B cell (primary cell): ENCODE measurements around the gene RPL13. TPM values are rescaled to one million over a fixed set of nuclear protein-coding genes. Genes with fewer than 3 reads are reported as not detected.

ENCODE experiments used
- ATAC-seq: fragments of 200-7000 bp; cut with Tn5 transposase; one replicate; pipeline ENCODE4 v1.10.0; 2021; ENCODE audit warnings: low read depth, mild to moderate bottlenecking, moderate number of reproducible peaks, moderate library complexity
- CTCF ChIA-PET: fragments of 350-600 bp; sonication (Branson Sonifier 250); formaldehyde crosslinking; loops from one replicate; lab custom pipeline; 2021; ENCODE audit warnings: antibody characterized with exemption, inconsistent platforms; lab: Charles Lee
- POLR2A ChIA-PET: fragments of 350-600 bp; sonication (Branson Sonifier 250); formaldehyde crosslinking; loops from one replicate; lab custom pipeline; 2021; ENCODE audit warnings: antibody characterized with exemption; lab: Charles Lee
- DNase-seq: peaks from one replicate; pipeline ENCODE4 v3.0.0; 2013
- H2AFZ ChIP-seq: 2 replicates; pipeline ENCODE4 v1.6.1; 2012; ENCODE audit warnings: mild to moderate bottlenecking, low read depth, low read length; ENCODE audit not compliant: insufficient read depth, poor library complexity, severe bottlenecking
- H3K27ac ChIP-seq, 2 donors: 1 replicate in 1 of 2; 2 replicates in 1 of 2; pipeline ENCODE4 v1.5.1; 2012 to 2013; ENCODE audit warnings: low read length in 2 of 2, mild to moderate bottlenecking in 2 of 2, moderate library complexity in 1 of 2
- H3K27me3 ChIP-seq, 4 experiments: fragments of 200-600 bp in 1 of 4; sonication (generic) in 1 of 4; replicated peaks in 1 of 4; 1 replicate in 2 of 4; 2 replicates in 2 of 4; pipeline versions ENCODE4 v1.6.1 to v1.7.0; 2013 to 2016; ENCODE audit warnings: low read length in 3 of 4, mild to moderate bottlenecking in 2 of 4, mixed read lengths in 1 of 4, moderate library complexity in 1 of 4; ENCODE audit not compliant: insufficient read depth in 4 of 4, control insufficient read depth in 3 of 4; ENCODE audit errors: control extremely low read depth in 1 of 4
- H3K36me3 ChIP-seq, 2 experiments: replicated peaks in 1 of 2; 1 replicate in 1 of 2; 2 replicates in 1 of 2; pipeline versions ENCODE4 v1.6.1 to v1.7.1; 2013; ENCODE audit warnings: low read length in 1 of 2; ENCODE audit not compliant: insufficient read depth in 2 of 2, control insufficient read depth in 1 of 2; ENCODE audit errors: control extremely low read depth in 1 of 2, extremely low read depth in 1 of 2
- H3K4me1 ChIP-seq, 2 donors: fragments of 200-600 bp in 1 of 2; sonication (generic) in 1 of 2; 1 replicate in 1 of 2; 2 replicates in 1 of 2; pipeline versions ENCODE4 v1.5.1 to v1.6.1; 2013 to 2017; ENCODE audit warnings: low read length in 2 of 2; ENCODE audit not compliant: control insufficient read depth in 2 of 2, insufficient read depth in 2 of 2
- H3K4me2 ChIP-seq: replicated peaks from 2 replicates; pipeline ENCODE3; 2012; ENCODE audit warnings: mild to moderate bottlenecking, low read depth, low read length; ENCODE audit not compliant: poor library complexity, severe bottlenecking
- H3K4me3 ChIP-seq, 5 experiments: fragments of 200-600 bp in 1 of 5; sonication (generic) in 1 of 5; 1 replicate in 3 of 5; 2 replicates in 2 of 5; pipeline versions ENCODE4 v1.5.1 to v1.7.0; 2011 to 2016; ENCODE audit warnings: low read length in 4 of 5, mild to moderate bottlenecking in 4 of 5, low read depth in 2 of 5, control low read depth in 1 of 5, moderate library complexity in 1 of 5; ENCODE audit not compliant: insufficient read depth in 1 of 5; ENCODE audit errors: control extremely low read depth in 1 of 5, extremely low read depth in 1 of 5
- H3K79me2 ChIP-seq: fragments of 200-600 bp; sonication (generic); one replicate; pipeline ENCODE4 v1.6.0; 2016; ENCODE audit warnings: low read length; ENCODE audit not compliant: control insufficient read depth, insufficient read depth
- H3K9ac ChIP-seq: fragments of 200-600 bp; sonication (generic); 2 replicates; pipeline ENCODE4 v1.6.1; 2017; ENCODE audit warnings: mild to moderate bottlenecking, low read length, moderate library complexity
- H3K9me3 ChIP-seq, 3 donors: one replicate each; pipeline versions ENCODE4 v1.6.1 to v1.7.1; 2013; ENCODE audit warnings: low read length in 2 of 3; ENCODE audit not compliant: control insufficient read depth in 2 of 3, insufficient read depth in 1 of 3; ENCODE audit errors: control extremely low read depth in 1 of 3
- H4K20me1 ChIP-seq: 2 replicates; pipeline ENCODE4 v1.6.0; 2012; ENCODE audit warnings: mild to moderate bottlenecking, low read length; ENCODE audit not compliant: insufficient read depth, control insufficient read depth, poor library complexity, severe bottlenecking
- H3K27ac Mint-ChIP-seq: one replicate; pipeline ENCODE4 v1.8.0; 2021; ENCODE audit warnings: mixed read lengths
- H3K27me3 Mint-ChIP-seq: one replicate; pipeline ENCODE4 v1.8.0; 2021; ENCODE audit warnings: mixed read lengths
- H3K4me1 Mint-ChIP-seq: one replicate; pipeline ENCODE4 v1.8.0; 2021; ENCODE audit warnings: mixed read lengths
- H3K4me3 Mint-ChIP-seq: one replicate; pipeline ENCODE4 v1.8.0; 2021; ENCODE audit warnings: mixed read lengths
- H3K9me3 Mint-ChIP-seq: one replicate; pipeline ENCODE4 v1.8.0; 2022; ENCODE audit warnings: mixed read lengths; ENCODE audit not compliant: insufficient read depth
- EZH2 ChIP-seq: IDR thresholded peaks from 2 replicates; pipeline ENCODE4 v1.6.1; 2012; ENCODE audit warnings: borderline replicate concordance, low read depth, mild to moderate bottlenecking, moderate library complexity, low read length; ENCODE audit not compliant: insufficient read depth, poor library complexity, severe bottlenecking
- WGBS: methylation state at CpG from one replicate; pipeline ENCODE4 v1.1.5; 2013; ENCODE audit warnings: missing lambda C conversion rate; ENCODE audit not compliant: insufficient coverage; 5-methylcytosine and 5-hydroxymethylcytosine counted together
- intact Hi-C: fragments of 100-400 bp; cut with micrococcal nuclease; formaldehyde crosslinking; loops from one replicate; pipeline ENCODE4 v1.10.0; 2022
- polyA plus RNA-seq: library from polyadenylated mRNA; depleted of rRNA; stranded (reverse); fragments of >200 nt; gene quantifications from 2 replicates; pipeline ENCODE4 v1.2.3, GENCODE V29; 2012
- total RNA-seq, 2 donors: library from RNA; stranded (reverse); fragments of 120-200 nt in 1 of 2; gene quantifications; 1 replicate in 1 of 2; 2 replicates in 1 of 2; pipeline versions ENCODE4 v1.2.3 to v1.2.4, GENCODE V29; 2013 to 2022
- TF ChIP-seq, protein P1 (sequence below): fragments of 200-600 bp; IDR thresholded peaks from one replicate; pipeline ENCODE4 v1.8.0; 2022; ENCODE audit warnings: antibody characterized with exemption, mild to moderate bottlenecking

RPL13 gene
- total and polyA plus RNA-seq, 2 donors (not counting 1 experiment from before 2014, with no cell fraction given), result 3,184 to 11,676 TPM

DNA sequence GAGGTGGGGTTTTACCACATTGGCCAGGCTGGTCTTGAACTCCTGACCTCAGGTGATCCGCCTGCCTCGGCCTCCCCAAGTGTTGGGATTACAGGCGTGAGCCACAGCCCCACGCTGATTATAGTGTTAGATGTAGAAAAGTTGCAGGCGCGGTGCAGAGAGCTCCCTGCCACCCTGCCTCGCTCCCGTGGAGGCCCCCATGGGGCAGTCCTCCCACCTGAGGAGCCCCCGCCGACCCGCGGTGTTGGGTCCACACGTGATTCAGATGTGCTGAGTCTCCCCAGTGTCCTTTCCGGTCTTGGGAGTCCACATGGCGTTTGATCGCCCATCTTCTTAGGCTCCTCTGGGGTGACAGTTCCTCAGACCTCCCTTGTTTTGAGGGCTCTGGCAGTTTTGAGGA lies 5.2 kb upstream of the RPL13 start:
- Histone ChIP-seq H3K4me1 (peaks cover 4 to 7% of the 10 kb centered on the region in 2 donors), H3K4me2 (no peak overlapping the region), H2AFZ (no peak overlapping the region), H3K36me3 (peaks cover 0 to 27% of the 10 kb centered on the region in 2 experiments), H3K9ac (no peak overlapping the region), H3K4me3 (no peak overlapping the region), H3K27me3 (no peaks in the 10 kb centered on the region), H3K9me3 (no peaks in the 10 kb centered on the region), H3K27ac (no peak overlapping the region), H3K79me2 (peaks cover 13% of the 10 kb centered on the region), H4K20me1 (no peaks in the 10 kb centered on the region)
- POLR2A ChIA-PET, result no interaction called here
- Mint-ChIP-seq H3K4me3 (no peak overlapping the region), H3K4me1 (peaks cover 6% of the 10 kb centered on the region), H3K27ac (no peak overlapping the region), H3K9me3 (no peaks in the 10 kb centered on the region), H3K27me3 (no peaks in the 10 kb centered on the region)
- DNase-seq, result no peak
- intact Hi-C loops, result no loop called here
- WGBS, result 100% methylated on average over 14 of the region's 16 CpGs
- TF ChIP-seq, protein P1, sequence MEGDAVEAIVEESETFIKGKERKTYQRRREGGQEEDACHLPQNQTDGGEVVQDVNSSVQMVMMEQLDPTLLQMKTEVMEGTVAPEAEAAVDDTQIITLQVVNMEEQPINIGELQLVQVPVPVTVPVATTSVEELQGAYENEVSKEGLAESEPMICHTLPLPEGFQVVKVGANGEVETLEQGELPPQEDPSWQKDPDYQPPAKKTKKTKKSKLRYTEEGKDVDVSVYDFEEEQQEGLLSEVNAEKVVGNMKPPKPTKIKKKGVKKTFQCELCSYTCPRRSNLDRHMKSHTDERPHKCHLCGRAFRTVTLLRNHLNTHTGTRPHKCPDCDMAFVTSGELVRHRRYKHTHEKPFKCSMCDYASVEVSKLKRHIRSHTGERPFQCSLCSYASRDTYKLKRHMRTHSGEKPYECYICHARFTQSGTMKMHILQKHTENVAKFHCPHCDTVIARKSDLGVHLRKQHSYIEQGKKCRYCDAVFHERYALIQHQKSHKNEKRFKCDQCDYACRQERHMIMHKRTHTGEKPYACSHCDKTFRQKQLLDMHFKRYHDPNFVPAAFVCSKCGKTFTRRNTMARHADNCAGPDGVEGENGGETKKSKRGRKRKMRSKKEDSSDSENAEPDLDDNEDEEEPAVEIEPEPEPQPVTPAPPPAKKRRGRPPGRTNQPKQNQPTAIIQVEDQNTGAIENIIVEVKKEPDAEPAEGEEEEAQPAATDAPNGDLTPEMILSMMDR, result no peak
- no peak for TF ChIP-seq EZH2
- no peak for ATAC-seq
- CTCF ChIA-PET, result interaction anchor here (1.0 to 2.5 kb wide), 2 partner anchors 30 to 145 kb away, joined by 3 to 15 read pairs; no protein-coding TSS in a partner anchor

DNA sequence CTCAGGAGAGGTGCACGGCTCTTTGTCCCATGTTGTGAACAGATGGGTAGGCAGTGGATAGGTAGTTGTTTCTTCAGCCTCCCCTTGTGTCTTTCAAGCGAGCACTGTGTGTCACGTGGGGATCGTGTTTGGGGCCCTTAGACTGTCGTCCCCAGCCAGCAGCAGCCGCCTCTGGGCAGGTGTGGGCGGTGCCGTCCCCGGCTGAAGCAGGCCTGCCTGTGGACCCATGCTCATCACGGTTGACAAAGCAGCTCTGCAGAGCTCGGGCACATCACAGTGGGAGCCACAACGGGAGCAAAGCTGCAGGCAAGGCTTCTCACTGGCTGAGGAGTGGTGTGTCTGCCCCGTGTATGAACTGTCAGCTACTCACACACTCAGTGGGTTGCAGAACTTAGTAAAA lies 4.7 kb upstream of the RPL13 start:
- no peak overlapping the region for H3K4me3 Mint-ChIP-seq

More for the DNA sequence above, 4.7 kb upstream of the RPL13 start:
- POLR2A ChIA-PET, result no interaction called here
- WGBS, result 94% methylated on average over 11 of the region's 13 CpGs
- Histone ChIP-seq H3K27me3 (no peaks in the 10 kb centered on the region), H3K36me3 (peaks cover 0 to 22% of the 10 kb centered on the region in 2 experiments), H3K79me2 (peaks cover 16% of the 10 kb centered on the region), H3K27ac (no peak overlapping the region), H3K4me2 (no peak overlapping the region), H3K9me3 (no peaks in the 10 kb centered on the region), H3K9ac (no peak overlapping the region), H4K20me1 (peaks cover 3% of the 10 kb centered on the region), H3K4me3 (no peak overlapping the region), H2AFZ (no peak overlapping the region), H3K4me1 (peaks cover 4 to 7% of the 10 kb centered on the region in 2 donors)
- Mint-ChIP-seq H3K27ac (no peak overlapping the region), H3K4me1 (peaks cover 6% of the 10 kb centered on the region), H3K27me3 (no peaks in the 10 kb centered on the region), H3K9me3 (no peaks in the 10 kb centered on the region)
- intact Hi-C loops, result no loop called here
- no peak for TF ChIP-seq EZH2
- TF ChIP-seq, protein P1, result no peak
- CTCF ChIA-PET, result interaction anchor here (2.2 to 2.7 kb wide), 3 partner anchors 16 to 223 kb away, joined by 6 to 15 read pairs (median 9); no protein-coding TSS in a partner anchor
- no peak for DNase-seq
- no peak for ATAC-seq
